RWPE1 (cell line): ENCODE measurements around the gene FRMD4A.

Experiments
- CTCF ChIA-PET: fragments of 350-600 bp; sonication (Branson Sonifier 250); formaldehyde crosslinking; extraction: SDS; loops from one replicate; lab custom pipeline; 2021; lab: Yijun Ruan, JAX
- POLR2A ChIA-PET: fragments of 400-600 bp; formaldehyde crosslinking; extraction: SDS; loops from one replicate; lab custom pipeline; 2020; ENCODE audit warnings: antibody characterized with exemption; ENCODE audit not compliant: low non-redundant PET; lab: Yijun Ruan, JAX
- DNase-seq: peaks from one replicate; pipeline ENCODE4 v3.0.0; 2012; ENCODE audit warnings: low spot score
- H3K27ac ChIP-seq: fragments of 450-650 bp; 2 replicates; pipeline ENCODE4 v1.5.1; 2017
- CTCF ChIP-seq: fragments of 450-650 bp; conservative IDR thresholded peaks from 2 replicates; pipeline ENCODE4 v1.5.1; 2017; ENCODE audit warnings: low read depth, mild to moderate bottlenecking

Gene FRMD4A

GRCh38 chr10:13845897-13846296, 484.8 kb downstream of the FRMD4A start:
- DNase-seq = no peak
- CTCF ChIA-PET = no interaction called here
- POLR2A ChIA-PET = no interaction called here
- no peak for TF ChIP-seq CTCF
- H3K27ac ChIP-seq = no peak overlapping the region

DNA sequence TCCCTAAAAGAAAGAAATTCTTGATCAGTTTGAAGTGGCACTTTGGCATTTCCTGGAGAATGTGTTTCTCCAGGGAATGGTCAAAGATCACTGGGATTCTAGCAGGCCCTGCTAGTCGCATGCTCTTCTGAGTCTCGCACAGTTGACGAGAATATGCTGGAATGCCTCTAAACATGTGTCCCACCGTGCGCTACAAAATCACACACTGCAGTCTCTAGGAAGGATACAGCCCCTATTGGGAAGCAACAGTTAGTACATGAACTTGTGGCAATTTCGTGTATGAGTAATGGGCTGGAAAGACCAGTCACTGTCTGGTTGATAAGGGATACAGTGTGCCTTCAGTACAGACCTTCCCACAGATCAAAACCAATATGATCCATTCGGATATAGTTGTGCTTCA, 486.1 kb downstream of the FRMD4A start:
- no peak for DNase-seq
- no peak for TF ChIP-seq CTCF
- ChIA-PET POLR2A (no interaction called here), CTCF (no interaction called here)
- H3K27ac ChIP-seq = no peak overlapping the region

DNA sequence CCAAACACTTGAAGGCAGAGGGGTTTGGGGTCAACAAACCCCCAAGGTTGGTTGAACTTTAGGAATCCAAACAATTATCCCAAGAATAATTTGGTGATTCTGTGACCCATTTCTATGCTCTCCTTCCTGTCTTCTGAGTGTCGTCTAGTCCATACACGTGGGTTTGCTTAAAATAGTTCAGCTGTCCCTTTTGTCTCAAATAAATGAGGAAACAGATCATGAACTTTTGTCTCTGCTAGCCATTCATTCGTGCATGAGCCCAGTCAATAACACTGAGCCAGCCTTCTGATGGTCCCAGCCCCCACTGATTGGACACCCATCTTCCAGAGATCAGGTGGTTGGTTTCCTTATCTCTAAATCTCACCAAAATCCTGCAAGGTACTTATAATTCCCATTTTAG, 488.6 kb downstream of the FRMD4A start:
- TF ChIP-seq CTCF = no peak
- ChIA-PET POLR2A (no interaction called here), CTCF (no interaction called here)
- H3K27ac ChIP-seq = no peak overlapping the region
- DNase-seq = no peak

DNA sequence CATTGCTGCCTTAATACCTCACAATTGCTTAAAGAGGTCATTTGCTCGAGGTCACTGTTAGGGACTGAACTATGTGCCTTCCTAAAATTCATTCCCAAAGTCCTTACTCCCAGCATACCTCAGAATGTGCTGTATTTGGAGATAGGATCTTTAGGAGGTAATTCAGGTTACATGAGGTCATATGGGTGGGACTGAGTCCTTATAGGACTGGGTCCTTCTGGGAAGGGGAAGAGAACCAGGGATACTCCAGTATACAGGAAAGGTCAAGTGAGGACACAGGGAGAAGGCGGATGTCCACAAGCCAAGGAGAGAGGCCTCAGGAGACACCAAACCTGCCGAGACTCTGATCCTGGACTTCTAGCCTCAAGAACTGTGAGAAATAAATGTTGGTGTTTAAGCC, 490.7 kb downstream of the FRMD4A start:
- DNase-seq = no peak
- POLR2A ChIA-PET = no interaction called here
- TF ChIP-seq CTCF = no peak
- H3K27ac ChIP-seq = no peak overlapping the region
- CTCF ChIA-PET = no interaction called here

DNA sequence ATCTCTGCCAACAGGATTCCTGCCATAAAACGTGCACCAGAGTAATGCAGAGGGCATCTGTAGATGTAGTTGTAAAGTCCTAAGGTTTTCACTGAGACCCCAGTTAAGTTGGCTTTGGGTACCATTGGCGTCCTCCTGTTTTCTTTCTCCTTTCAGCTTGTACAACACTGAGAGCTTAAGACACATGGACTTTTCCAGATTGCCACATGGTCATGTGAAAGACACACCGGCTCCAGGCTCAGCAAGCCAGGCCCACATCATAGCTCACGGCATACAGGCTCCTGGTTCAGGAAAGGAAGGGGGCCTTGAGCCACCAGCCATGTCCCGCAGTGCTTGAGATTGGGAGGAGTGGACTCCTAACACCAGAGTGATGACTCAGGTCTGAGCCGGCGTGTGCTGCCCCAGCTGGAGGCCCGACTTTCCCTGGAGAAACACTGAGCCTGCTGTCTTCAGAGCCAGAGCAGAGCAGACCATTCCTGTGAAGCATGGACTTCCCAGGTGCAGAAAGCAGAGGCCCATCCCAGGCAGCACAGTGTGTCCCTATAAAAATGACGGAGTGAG, 491.2 kb downstream of the FRMD4A start:
- peak; percentile 21 for DNase-seq
- CTCF ChIA-PET = interaction anchor here (0.6 kb wide), 1 partner anchor 16 kb away, joined by 3 read pairs; no protein-coding TSS in a partner anchor
- H3K27ac ChIP-seq = no peak overlapping the region
- no peak for TF ChIP-seq CTCF
- POLR2A ChIA-PET = no interaction called here

DNA sequence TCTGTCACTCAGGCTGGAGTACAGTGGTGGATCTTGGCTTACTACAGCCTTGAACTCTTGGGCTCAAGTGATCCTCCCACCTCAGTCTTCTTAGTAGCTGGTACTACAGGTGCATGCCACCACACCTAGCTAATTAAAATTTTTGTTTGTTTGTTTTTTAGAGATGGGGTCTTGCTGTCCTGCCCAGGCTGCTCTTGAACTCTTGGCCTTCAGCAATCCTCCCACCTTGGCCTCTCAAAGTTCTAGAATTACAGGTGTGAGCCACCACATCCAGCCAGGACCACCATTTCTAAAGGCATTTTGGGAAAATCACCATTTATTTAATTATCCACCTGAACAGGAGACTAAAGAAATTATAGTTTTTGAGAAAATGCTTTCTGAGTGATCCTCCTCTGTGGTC, 491.7 kb downstream of the FRMD4A start:
- POLR2A ChIA-PET = no interaction called here
- DNase-seq = no peak
- no peak overlapping the region for H3K27ac ChIP-seq
- CTCF ChIA-PET = interaction anchor here (0.6 kb wide), 1 partner anchor 17 kb away, joined by 3 read pairs; no protein-coding TSS in a partner anchor
- no peak for TF ChIP-seq CTCF
